NCI-H524 (cell line): ENCODE results near the gene FBXW11.
A peak's percentile ranks its signal among the peaks of the same experiment; 100 is the strongest.
"Not testable (repeated sequence)": the region's sequence is repeated elsewhere in the genome, so short reads cannot be mapped to it uniquely, and the experiment has no call there.

Experiments
- DNase-seq, 2 experiments: peaks; one replicate each; lab custom pipeline; 2025; lab: John Stamatoyannopoulos, UW

FBXW11 gene

GRCh38 chr5:171908638-171909037 lies 97.8 kb downstream of the FBXW11 start:
- no peak for DNase-seq

- peak; percentile 14 to 67 for DNase-seq
Measured at GRCh38 chr5:171907725-171908343, 98.6 kb downstream of the FBXW11 start.

- no peak for DNase-seq
Measured at GRCh38 chr5:171906703-171907590, 99.5 kb downstream of the FBXW11 start.

GRCh38 chr5:171906066-171906570 lies 100.3 kb downstream of the FBXW11 start:
- no peak for DNase-seq

GRCh38 chr5:171904886-171905285 lies 101.6 kb downstream of the FBXW11 start:
- no peak for DNase-seq

GRCh38 chr5:171901764-171902163 lies 104.7 kb downstream of the FBXW11 start:
- DNase-seq: no peak

- DNase-seq: no peak
Measured at GRCh38 chr5:171899792-171900191, 106.6 kb downstream of the FBXW11 start.

GRCh38 chr5:171898879-171899278 lies 107.6 kb downstream of the FBXW11 start:
- peak in 1 of 2 experiments; percentile 1 for DNase-seq

- no peak for DNase-seq
Measured at GRCh38 chr5:171898386-171898785, 108.1 kb downstream of the FBXW11 start.

- DNase-seq: no peak
Measured at GRCh38 chr5:171897231-171897630, 109.2 kb downstream of the FBXW11 start.

- DNase-seq: no peak
Measured at GRCh38 chr5:171895081-171895480, 111.4 kb downstream of the FBXW11 start.

- DNase-seq: no peak
Measured at GRCh38 chr5:171893290-171893886, 113.0 kb downstream of the FBXW11 start.

- no peak for DNase-seq
Measured at GRCh38 chr5:171891595-171891994, 114.8 kb downstream of the FBXW11 start.

- no peak for DNase-seq
Measured at GRCh38 chr5:171891150-171891549, 115.3 kb downstream of the FBXW11 start.

GRCh38 chr5:171888051-171888481 lies 118.4 kb downstream of the FBXW11 start:
- DNase-seq: peak in 1 of 2 experiments; percentile 33

GRCh38 chr5:171886037-171886436 lies 120.4 kb downstream of the FBXW11 start:
- DNase-seq: not testable (repeated sequence)

- DNase-seq: no peak
Measured at GRCh38 chr5:171882118-171882517, 124.3 kb downstream of the FBXW11 start.

GRCh38 chr5:171874234-171874633 lies 132.2 kb downstream of the FBXW11 start:
- no peak for DNase-seq

GRCh38 chr5:171872666-171873065 lies 133.8 kb downstream of the FBXW11 start:
- no peak for DNase-seq

GRCh38 chr5:171871711-171872110 lies 134.7 kb downstream of the FBXW11 start:
- no peak for DNase-seq

GRCh38 chr5:171869956-171870355 lies 136.5 kb downstream of the FBXW11 start:
- DNase-seq: no peak

GRCh38 chr5:171868236-171868635 lies 138.2 kb downstream of the FBXW11 start:
- no peak for DNase-seq

GRCh38 chr5:171867786-171868185 lies 138.7 kb downstream of the FBXW11 start:
- no peak for DNase-seq
